Spleen (tissue), 11 donors: ENCODE results near the gene LMOD1. TPM values are rescaled to one million over a fixed set of nuclear protein-coding genes. Genes with fewer than 3 reads are reported as not detected.

Experiments used
- DNase-seq: peaks from one replicate; pipeline ENCODE4 v3.0.0-alpha.2; 2020
- H3K27ac ChIP-seq, 8 donors: fragments of 200-600 bp; sonication (generic) in 7 of 8; 1 replicate in 4 of 8; 2 replicates in 4 of 8; pipeline versions ENCODE4 v1.5.0 to v1.8.0; 2016 to 2021; ENCODE audit warnings: inconsistent platforms in 4 of 8, mild to moderate bottlenecking in 4 of 8, moderate library complexity in 1 of 8
- H3K27me3 ChIP-seq, 7 donors: fragments of 200-600 bp; sonication (generic) in 6 of 7; replicated peaks in 1 of 7; 1 replicate in 4 of 7; 2 replicates in 3 of 7; pipeline versions ENCODE4 v1.5.0 to v1.8.0; 2016 to 2021; ENCODE audit warnings: inconsistent platforms in 3 of 7, mild to moderate bottlenecking in 1 of 7
- H3K36me3 ChIP-seq, 6 donors: fragments of 200-600 bp; sonication (generic) in 5 of 6; 1 replicate in 4 of 6; 2 replicates in 2 of 6; pipeline versions ENCODE4 v1.5.0 to v1.8.0; 2016 to 2021; ENCODE audit warnings: inconsistent platforms in 2 of 6
- H3K4me1 ChIP-seq, 6 donors: fragments of 200-600 bp; sonication (generic) in 5 of 6; 1 replicate in 3 of 6; 2 replicates in 3 of 6; pipeline versions ENCODE4 v1.5.0 to v1.8.0; 2016 to 2021; ENCODE audit warnings: inconsistent platforms in 3 of 6
- H3K4me3 ChIP-seq, 8 donors: fragments of 200-600 bp; sonication (generic) in 7 of 8; 1 replicate in 4 of 8; 2 replicates in 4 of 8; pipeline versions ENCODE4 v1.5.0 to v1.8.0; 2016 to 2021; ENCODE audit warnings: inconsistent platforms in 4 of 8, mild to moderate bottlenecking in 4 of 8, moderate library complexity in 2 of 8
- H3K9me3 ChIP-seq, 8 donors: fragments of 200-600 bp; sonication (generic) in 7 of 8; 1 replicate in 4 of 8; 2 replicates in 4 of 8; pipeline versions ENCODE4 v1.5.0 to v1.8.0; 2016 to 2021; ENCODE audit warnings: inconsistent platforms in 4 of 8
- CTCF ChIP-seq, 11 experiments: fragments of 200-600 bp in 7 of 11; fragments of 450-650 bp in 4 of 11; sonication (generic) in 4 of 11; IDR thresholded peaks in 8 of 11; conservative IDR thresholded peaks in 3 of 11; 1 replicate in 7 of 11; 2 replicates in 4 of 11; pipeline versions ENCODE4 v1.4.0 to v1.8.0; 2016 to 2021; ENCODE audit warnings: antibody characterized with exemption in 11 of 11, inconsistent platforms in 4 of 11, mild to moderate bottlenecking in 1 of 11
- POLR2A ChIP-seq, 3 donors: fragments of 450-650 bp; IDR thresholded peaks; one replicate each; pipeline ENCODE4 v1.5.1; 2017; ENCODE audit warnings: antibody characterized with exemption in 3 of 3, mild to moderate bottlenecking in 1 of 3
- POLR2AphosphoS5 ChIP-seq, 3 donors: sonication (generic); formaldehyde crosslinking; IDR thresholded peaks; one replicate each; pipeline ENCODE4 v1.5.1; 2017; ENCODE audit warnings: antibody characterized with exemption in 3 of 3
- WGBS, 5 donors: extraction: QIAGEN DNeasy Blood & Tissue Kit in 3 of 5; methylation state at CpG; one replicate each; pipeline versions ENCODE4 v1.1.5 to v1.1.7; 2013 to 2018; 5-methylcytosine and 5-hydroxymethylcytosine counted together
- intact Hi-C: fragments of 100-400 bp; cut with DNase I; formaldehyde crosslinking; loops from one replicate; pipeline ENCODE4 v1.15.0; 2023; ENCODE audit warnings: low total_unique reads
- polyA plus RNA-seq, 3 donors: library from polyadenylated mRNA; stranded (reverse); fragments of 200-250 nt; gene quantifications; one replicate each; pipeline ENCODE4 v1.2.1, GENCODE V29; 2013
- total RNA-seq, 7 donors: library from RNA; depleted of rRNA in 3 of 7; stranded (reverse); fragments of >200 nt in 3 of 7; fragmentation: NEBNext Ultra II Directional in 4 of 7; extraction: Animal tissue kit (Norgen Biotek cat#: 25700) in 4 of 7; gene quantifications; one replicate each; pipeline versions ENCODE4 v1.1.0 to v1.2.1, GENCODE V29; 2016 to 2021
- donor health status: healthy with polysubstance abuse.
- donor health status: DM: no; HTN: no; CAD: no; lungs with moderate emphysema.
- donor health status: DM: no; HTN: no; CAD: no.
- donor health status: Bipolar disorder and iron deficiency.
- donor health status: healthy.
- donor health status: DM: no; HTN: no; CAD: no.
- donor health status: DM: yes; HTN: yes; CAD: no.

The LMOD1 gene
- total and polyA plus RNA-seq, 10 donors: 4.2 to 21.0 (median 11.2) TPM

GRCh38 chr1:201925981-201926645 lies 20.2 kb downstream of the LMOD1 start:
- intact Hi-C loops: no loop called here
- Histone ChIP-seq H3K27ac (no peak overlapping the region), H3K4me3 (no peak overlapping the region), H3K4me1 (no peaks in the 10 kb centered on the region), H3K36me3 (no peaks in the 10 kb centered on the region), H3K27me3 (peaks cover 0 to 10% (median 0%) of the 10 kb centered on the region in 7 donors), H3K9me3 (no peaks in the 10 kb centered on the region)
- 74 to 88% (median 83%) methylated on average over 5 of the region's 5 CpGs for WGBS, 5 donors
- TF ChIP-seq POLR2A (IDR thresholded peaks at IDR 0.05): no peak
- DNase-seq: no peak

GRCh38 chr1:201925301-201925567 lies 21.1 kb downstream of the LMOD1 start:
- Histone ChIP-seq H3K9me3 (no peaks in the 10 kb centered on the region), H3K4me3 (no peak overlapping the region), H3K4me1 (no peaks in the 10 kb centered on the region), H3K27ac (no peak overlapping the region), H3K27me3 (peaks cover 0 to 7% (median 0%) of the 10 kb centered on the region in 7 donors), H3K36me3 (no peaks in the 10 kb centered on the region)
- intact Hi-C loops: no loop called here
- TF ChIP-seq POLR2A (IDR thresholded peaks at IDR 0.05): no peak
- no peak for TF ChIP-seq CTCF (IDR thresholded peaks at IDR 0.05 in 8 of 11, conservative IDR thresholded peaks at IDR 0.05 in 3 of 11)
- no peak for TF ChIP-seq POLR2AphosphoS5 (IDR thresholded peaks at IDR 0.05)
- no peak for DNase-seq
- WGBS, 5 donors: 55 to 70% (median 61%) methylated on average over 2 of the region's 2 CpGs

GRCh38 chr1:201921952-201922558 lies 24.3 kb downstream of the LMOD1 start:
- Histone ChIP-seq H3K27me3 (no peaks in the 10 kb centered on the region), H3K4me1 (peaks cover 0 to 3% (median 1%) of the 10 kb centered on the region in 6 donors), H3K4me3 (no peak overlapping the region), H3K27ac (no peak overlapping the region), H3K36me3 (no peaks in the 10 kb centered on the region), H3K9me3 (no peaks in the 10 kb centered on the region)
- TF ChIP-seq CTCF (IDR thresholded peaks at IDR 0.05 in 8 of 11, conservative IDR thresholded peaks at IDR 0.05 in 3 of 11) (no peak), POLR2A (IDR thresholded peaks at IDR 0.05) (no peak), POLR2AphosphoS5 (IDR thresholded peaks at IDR 0.05) (no peak)
- intact Hi-C loops: no loop called here
- WGBS, 5 donors: 86 to 93% (median 92%) methylated on average over 3 of the region's 3 CpGs
- no peak for DNase-seq

- Histone ChIP-seq H3K27me3 (peaks cover 0 to 4% (median 0%) of the 10 kb centered on the region in 7 donors), H3K9me3 (no peaks in the 10 kb centered on the region), H3K27ac (peak overlapping the region in 4 of 8 donors; percentile 50 to 54 (median 54)), H3K36me3 (no peaks in the 10 kb centered on the region), H3K4me3 (no peak overlapping the region), H3K4me1 (peaks cover 0 to 12% (median 1%) of the 10 kb centered on the region in 6 donors)
- TF ChIP-seq POLR2AphosphoS5 (IDR thresholded peaks at IDR 0.05) (no peak), POLR2A (IDR thresholded peaks at IDR 0.05) (no peak), CTCF (IDR thresholded peaks at IDR 0.05 in 8 of 11, conservative IDR thresholded peaks at IDR 0.05 in 3 of 11) (no peak)
- WGBS, 5 donors: 70 to 83% (median 76%) methylated on average over 5 of the region's 5 CpGs
- no peak for DNase-seq
- intact Hi-C loops: no loop called here
These were observed 28.0 kb downstream of the LMOD1 start for GRCh38 chr1:201918343-201918742.
